ENCODE data around the gene CRACR2A.

GRCh38 chr12:3571323-3571722 lies 181.6 kb downstream of the CRACR2A start:
- TF ChIP-seq CTCF (IDR thresholded peaks at IDR 0.05; ENCODE audit: control extremely low read depth in 1 of 3, insufficient read depth in 1 of 3, low read depth in 1 of 3, low read length in 3 of 3) (no peak), POLR2AphosphoS5 (IDR thresholded peaks at IDR 0.05; ENCODE audit: low read depth, low read length) (no peak), EZH2 (IDR thresholded peaks at IDR 0.05; ENCODE audit: low read depth, low read length, severe bottlenecking) (no peak), TCF12 (IDR thresholded peaks at IDR 0.05; ENCODE audit: low read depth, low read length) (no peak)
- TF ChIP-seq, protein P1, sequence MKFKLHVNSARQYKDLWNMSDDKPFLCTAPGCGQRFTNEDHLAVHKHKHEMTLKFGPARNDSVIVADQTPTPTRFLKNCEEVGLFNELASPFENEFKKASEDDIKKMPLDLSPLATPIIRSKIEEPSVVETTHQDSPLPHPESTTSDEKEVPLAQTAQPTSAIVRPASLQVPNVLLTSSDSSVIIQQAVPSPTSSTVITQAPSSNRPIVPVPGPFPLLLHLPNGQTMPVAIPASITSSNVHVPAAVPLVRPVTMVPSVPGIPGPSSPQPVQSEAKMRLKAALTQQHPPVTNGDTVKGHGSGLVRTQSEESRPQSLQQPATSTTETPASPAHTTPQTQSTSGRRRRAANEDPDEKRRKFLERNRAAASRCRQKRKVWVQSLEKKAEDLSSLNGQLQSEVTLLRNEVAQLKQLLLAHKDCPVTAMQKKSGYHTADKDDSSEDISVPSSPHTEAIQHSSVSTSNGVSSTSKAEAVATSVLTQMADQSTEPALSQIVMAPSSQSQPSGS (IDR thresholded peaks at IDR 0.05; ENCODE audit: low read length), result no peak
- TF ChIP-seq, protein P2, sequence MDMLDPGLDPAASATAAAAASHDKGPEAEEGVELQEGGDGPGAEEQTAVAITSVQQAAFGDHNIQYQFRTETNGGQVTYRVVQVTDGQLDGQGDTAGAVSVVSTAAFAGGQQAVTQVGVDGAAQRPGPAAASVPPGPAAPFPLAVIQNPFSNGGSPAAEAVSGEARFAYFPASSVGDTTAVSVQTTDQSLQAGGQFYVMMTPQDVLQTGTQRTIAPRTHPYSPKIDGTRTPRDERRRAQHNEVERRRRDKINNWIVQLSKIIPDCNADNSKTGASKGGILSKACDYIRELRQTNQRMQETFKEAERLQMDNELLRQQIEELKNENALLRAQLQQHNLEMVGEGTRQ (IDR thresholded peaks at IDR 0.05; ENCODE audit: low read length), result no peak
